Pancreas (tissue), 10 donors: Measurements from ENCODE around the gene KDM2A. TPM values are rescaled to one million over a fixed set of nuclear protein-coding genes. Genes with fewer than 3 reads are reported as not detected.

Experiments used
- ATAC-seq, 4 donors: fragments of 200-7000 bp; cut with Tn5 transposase; one replicate each; pipeline versions ENCODE4 v1.8.0 to v1.9.1; 2020; ENCODE audit warnings: mild to moderate bottlenecking in 4 of 4, moderate library complexity in 4 of 4
- DNase-seq, 6 donors: peaks; one replicate each; pipeline ENCODE4 v3.0.0-alpha.2; 2020
- FAIRE-seq: peaks from 2 replicates; lab custom pipeline; 2012; peaks lifted over from hg19 to GRCh38; lab: Jason Lieb, UNC
- H3K27ac ChIP-seq, 4 donors: fragments of 200-600 bp; sonication (generic); 1 replicate in 3 of 4; 2 replicates in 1 of 4; pipeline versions ENCODE4 v1.5.0 to v1.8.0; 2020
- H3K27me3 ChIP-seq, 4 donors: fragments of 200-600 bp; one replicate each; pipeline ENCODE4 v1.8.0; 2021
- H3K36me3 ChIP-seq, 3 donors: fragments of 200-600 bp; sonication (generic) in 1 of 3; one replicate each; pipeline versions ENCODE4 v1.5.0 to v1.8.0; 2020 to 2021
- H3K4me1 ChIP-seq, 3 donors: fragments of 200-600 bp; one replicate each; pipeline ENCODE4 v1.8.0; 2021
- H3K4me3 ChIP-seq, 4 donors: fragments of 200-600 bp; sonication (generic) in 2 of 4; one replicate each; pipeline versions ENCODE4 v1.5.0 to v1.8.0; 2020 to 2021
- H3K9me3 ChIP-seq, 4 donors: fragments of 200-600 bp; one replicate each; pipeline ENCODE4 v1.8.0; 2021
- CTCF ChIP-seq, 4 donors: fragments of 200-600 bp; sonication (generic) in 3 of 4; IDR thresholded peaks; one replicate each; pipeline versions ENCODE4 v1.5.0 to v1.8.0; 2021; ENCODE audit warnings: antibody characterized with exemption in 4 of 4
- WGBS, 2 donors: extraction: QIAGEN DNeasy Blood & Tissue Kit; methylation state at CpG; one replicate each; pipeline ENCODE4 v1.1.7; 2013; 5-methylcytosine and 5-hydroxymethylcytosine counted together
- intact Hi-C, 3 donors: fragments of 100-400 bp; cut with DNase I; formaldehyde crosslinking; loops; one replicate each; pipeline versions ENCODE4 v1.11.1 to v1.14.2; 2022
- polyA plus RNA-seq, 2 donors: library from polyadenylated mRNA; stranded (reverse); fragments of 200-250 nt; gene quantifications; one replicate each; pipeline ENCODE4 v1.2.3, GENCODE V29; 2013
- total RNA-seq, 6 donors: library from RNA; stranded (reverse); fragmentation: NEBNext Ultra II Directional in 4 of 6; extraction: Animal tissue kit (Norgen Biotek cat#: 25700) in 4 of 6; gene quantifications; one replicate each; pipeline versions ENCODE4 v1.2.1 to v1.2.4, GENCODE V29; 2021 to 2023
- donor health status: healthy with polysubstance abuse.
- donor health status: DM: no; HTN: no; CAD: no; lungs with moderate emphysema.
- donor health status: DM: no; HTN: no; CAD: no.
- donor health status: control.
- donor health status: control.
- donor health status: Bipolar disorder and iron deficiency.
- donor health status: DM: yes; HTN: yes; CAD: no.
- donor health status: DM: no; HTN: no; CAD: no.
- donor health status: DM: no; HTN: no; CAD: no.
- donor health status: DM: yes; HTN: yes; CAD: no.

KDM2A gene
- total and polyA plus RNA-seq, 8 donors, result 17.2 to 39.1 (median 22.5) TPM

- no peaks in the 10 kb centered on the region for H3K27me3 ChIP-seq
- no peak for TF ChIP-seq CTCF (IDR thresholded peaks at IDR 0.05)
- 89% methylated on average over 13 of the region's 13 CpGs for WGBS, 2 donors
- intact Hi-C loops, result no loop called here
- peaks cover 0 to 3% (median 0%) of the 10 kb centered on the region in 3 donors for H3K4me1 ChIP-seq
- peaks cover 4 to 59% (median 46%) of the 10 kb centered on the region in 3 donors for H3K36me3 ChIP-seq
- peak overlapping the region in 1 of 4 donors; percentile 28 for H3K27ac ChIP-seq
- no peak for ATAC-seq
- H3K9me3 ChIP-seq, result no peaks in the 10 kb centered on the region
- peak in 1 of 6 donors; percentile 41 for DNase-seq
- no peak for FAIRE-seq
- no peak overlapping the region for H3K4me3 ChIP-seq
Measured at GRCh38 chr11:67280341-67280787, 161.3 kb downstream of the KDM2A start.

GRCh38 chr11:67280788-67281551 lies 161.9 kb downstream of the KDM2A start:
- Histone ChIP-seq H3K27ac (peak overlapping the region in 1 of 4 donors; percentile 28), H3K4me3 (no peak overlapping the region), H3K9me3 (no peaks in the 10 kb centered on the region), H3K4me1 (peaks cover 0 to 3% (median 0%) of the 10 kb centered on the region in 3 donors), H3K27me3 (no peaks in the 10 kb centered on the region), H3K36me3 (peaks cover 4 to 65% (median 46%) of the 10 kb centered on the region in 3 donors)
- no peak for ATAC-seq
- peak in 3 of 6 donors; percentile 28 to 74 (median 55) for DNase-seq
- intact Hi-C loops, result no loop called here
- WGBS, 2 donors, result 95 to 98% methylated on average over 30 to 31 of the region's 31 CpGs
- no peak for FAIRE-seq
- TF ChIP-seq CTCF (IDR thresholded peaks at IDR 0.05), result no peak

GRCh38 chr11:67281552-67282150 lies 162.6 kb downstream of the KDM2A start:
- ATAC-seq, result no peak
- H3K27ac ChIP-seq, result no peak overlapping the region
- TF ChIP-seq CTCF (IDR thresholded peaks at IDR 0.05), result no peak
- intact Hi-C loops, result no loop called here
- no peak overlapping the region for H3K4me3 ChIP-seq
- H3K9me3 ChIP-seq, result no peaks in the 10 kb centered on the region
- H3K36me3 ChIP-seq, result peaks cover 4 to 65% (median 46%) of the 10 kb centered on the region in 3 donors
- DNase-seq, result peak in 2 of 6 donors; percentile 28 to 32
- peaks cover 0 to 3% (median 0%) of the 10 kb centered on the region in 3 donors for H3K4me1 ChIP-seq
- FAIRE-seq, result no peak
- 94 to 96% methylated on average over 27 of the region's 27 CpGs for WGBS, 2 donors
- no peaks in the 10 kb centered on the region for H3K27me3 ChIP-seq

- 89 to 91% methylated on average over 20 of the region's 20 CpGs for WGBS, 2 donors
- Histone ChIP-seq H3K27me3 (no peaks in the 10 kb centered on the region), H3K4me1 (peaks cover 0 to 2% (median 0%) of the 10 kb centered on the region in 3 donors), H3K4me3 (no peak overlapping the region), H3K36me3 (peaks cover 4 to 65% (median 46%) of the 10 kb centered on the region in 3 donors), H3K9me3 (no peaks in the 10 kb centered on the region), H3K27ac (peak overlapping the region in 2 of 4 donors; percentile 15 to 22)
- ATAC-seq (no peak), FAIRE-seq (no peak), DNase-seq (peak in 3 of 6 donors; percentile 25 to 68 (median 44))
- intact Hi-C loops, result no loop called here
- TF ChIP-seq CTCF (IDR thresholded peaks at IDR 0.05), result no peak
Measured at GRCh38 chr11:67282155-67282875, 163.3 kb downstream of the KDM2A start.
